GM19043 (cell line): ENCODE data around the gene AUNIP.

ENCODE experiments used
- ATAC-seq: cut with Tn5 transposase; IDR thresholded peaks from one replicate; pipeline ENCODE4 v1.9.1; 2021; ENCODE audit warnings: low read depth; ENCODE audit not compliant: unreplicated experiment

Gene AUNIP

DNA sequence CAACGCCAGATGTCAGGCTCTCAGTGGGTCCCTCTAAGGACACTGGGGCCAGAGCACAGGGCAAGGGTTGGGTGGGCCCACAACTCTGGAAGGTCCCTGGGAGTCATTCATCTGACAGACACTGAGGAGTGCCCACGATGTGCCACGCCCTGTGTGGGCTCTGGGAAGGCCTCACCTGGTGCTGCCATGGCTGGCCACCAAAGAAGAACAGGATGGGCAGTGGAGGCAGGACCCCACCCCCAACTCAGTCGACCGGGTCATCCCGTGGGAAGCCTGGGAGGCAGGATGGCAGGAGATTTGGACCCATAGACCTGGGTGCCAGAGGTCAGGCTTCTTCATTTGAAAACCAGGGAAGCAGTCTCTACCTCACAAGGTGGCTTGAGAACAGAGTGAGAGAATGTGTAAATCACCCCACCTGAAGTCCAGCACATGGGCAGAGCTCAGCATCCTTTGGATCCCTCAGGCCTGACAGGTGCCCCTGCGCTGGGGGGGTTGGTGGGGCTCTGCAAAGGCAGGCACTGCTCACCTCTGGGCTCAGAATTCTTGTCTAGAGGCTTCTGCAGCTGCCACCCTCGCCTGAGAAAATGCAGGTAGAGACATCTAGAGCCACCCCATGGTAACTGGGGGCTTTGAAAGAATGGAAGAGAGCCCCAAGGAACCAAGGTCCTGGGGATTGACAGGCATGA is 60.4 kb downstream of the AUNIP start:
- ATAC-seq = no peak

DNA sequence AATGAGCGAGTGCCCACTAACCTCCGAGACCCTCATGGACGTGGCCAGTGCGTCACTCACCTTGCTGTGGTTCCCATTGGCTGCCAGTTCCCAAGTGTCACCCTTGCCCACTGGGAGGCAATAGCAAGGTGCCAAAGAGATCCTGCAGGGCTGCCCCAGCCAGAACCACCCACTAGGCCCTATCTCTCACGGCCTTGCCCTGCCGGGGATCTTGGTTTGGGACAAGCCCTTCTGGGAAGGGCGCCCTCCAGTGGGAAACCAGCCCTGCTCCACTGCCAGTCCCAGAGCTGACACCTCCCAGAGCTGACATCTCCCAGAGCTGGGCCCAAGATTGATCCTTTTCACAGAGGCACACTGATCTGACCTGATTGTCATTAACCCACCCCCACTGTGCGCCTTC is 61.3 kb downstream of the AUNIP start:
- ATAC-seq = no peak

DNA sequence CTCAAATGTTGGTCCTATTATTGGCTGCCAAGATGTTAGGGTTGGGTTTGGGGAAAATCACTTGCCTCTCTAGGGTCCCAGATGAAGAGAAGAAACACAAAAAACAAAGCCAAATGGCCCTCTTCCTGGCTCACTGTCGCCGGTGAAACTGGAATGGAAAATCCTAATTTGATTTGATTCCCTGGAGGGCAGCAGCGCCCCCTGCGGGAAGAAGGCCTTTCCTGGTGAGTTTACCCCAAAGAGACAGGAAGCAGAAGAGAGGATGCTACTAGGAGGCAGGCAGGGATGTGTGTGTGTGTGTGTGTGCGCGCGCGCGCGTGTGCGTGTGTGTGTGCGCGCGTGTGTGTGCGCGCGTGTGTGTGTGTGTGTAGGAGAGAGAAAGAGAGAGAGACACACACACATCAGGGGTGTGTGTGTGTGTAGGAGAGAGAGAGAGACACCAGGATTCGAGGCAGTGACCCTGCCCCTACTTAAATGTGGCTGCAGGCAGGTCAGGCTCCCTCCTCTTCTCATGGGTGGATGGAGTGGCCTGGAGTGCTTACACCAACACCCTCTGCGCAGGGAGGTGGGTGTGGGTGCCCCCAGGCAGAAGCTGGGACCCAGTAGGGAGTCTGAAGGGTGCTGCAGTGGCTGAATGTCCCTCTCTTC is 62.3 kb downstream of the AUNIP start:
- ATAC-seq = no peak

DNA sequence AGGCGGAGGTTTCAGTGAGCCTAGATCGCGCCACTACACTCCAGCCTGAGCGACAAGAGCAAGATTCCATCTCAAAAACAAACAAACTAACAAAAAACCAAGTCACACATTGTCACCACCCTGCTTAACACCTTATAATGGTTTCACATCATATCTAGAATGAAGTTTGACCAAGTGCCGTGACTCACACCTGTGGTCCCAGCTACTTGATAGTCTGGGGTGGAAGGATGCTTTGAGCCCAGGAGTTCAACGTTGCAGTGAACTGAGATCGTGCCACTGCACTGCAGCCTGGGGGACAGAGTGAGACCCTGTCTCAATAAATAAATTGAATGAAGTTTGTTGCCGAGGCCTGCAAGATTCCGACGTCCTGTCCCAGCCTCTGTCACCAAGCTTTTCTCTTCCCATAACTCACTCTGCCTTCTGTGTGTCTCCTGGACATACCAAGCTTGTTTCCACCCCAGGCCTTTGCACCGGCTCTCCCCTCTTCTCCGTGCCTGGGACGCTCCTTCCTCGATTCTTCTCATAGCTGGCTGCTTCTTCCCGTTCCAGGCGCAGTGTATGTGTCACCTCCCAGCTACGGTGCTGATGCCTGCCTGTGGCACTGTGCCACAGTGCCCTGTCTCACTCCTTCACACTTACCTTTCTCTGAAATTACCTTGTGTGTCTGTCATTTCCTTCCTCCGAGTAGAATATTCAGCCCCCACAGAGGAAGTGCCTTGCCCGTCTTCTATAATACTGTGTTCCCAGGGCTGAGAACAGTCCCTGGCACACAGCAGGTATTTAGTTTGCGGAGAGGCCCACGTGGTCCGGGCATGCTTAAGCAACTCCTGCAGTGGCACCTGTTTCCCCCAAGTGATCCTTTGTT is 63.1 kb downstream of the AUNIP start:
- ATAC-seq = no peak

DNA sequence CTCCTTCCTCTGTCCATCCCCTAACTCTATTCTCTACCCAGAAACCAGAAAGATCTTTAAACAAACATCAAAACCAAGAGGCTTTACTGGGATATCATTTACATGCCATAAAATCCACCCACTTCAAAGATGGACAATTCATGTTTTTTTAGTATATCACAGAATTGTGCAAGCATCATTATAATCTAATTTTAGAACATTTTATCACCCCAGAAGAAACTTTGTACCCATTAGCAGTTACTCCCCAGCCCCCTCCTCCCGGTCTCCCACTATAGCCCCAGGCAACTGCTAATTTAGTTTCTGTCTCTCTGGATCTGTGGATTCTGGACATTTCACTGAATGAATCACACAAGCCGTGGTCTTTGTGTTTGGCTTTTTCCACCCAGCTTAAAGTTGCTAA is 64.0 kb downstream of the AUNIP start:
- ATAC-seq = no peak

GRCh38 chr1:25794325-25794724 is 64.9 kb downstream of the AUNIP start:
- ATAC-seq = no peak

- no peak for ATAC-seq
Observed at GRCh38 chr1:25793585-25794170, 65.6 kb downstream of the AUNIP start.

- no peak for ATAC-seq
Observed at GRCh38 chr1:25792115-25792514, 67.1 kb downstream of the AUNIP start.

GRCh38 chr1:25790472-25790871 is 68.8 kb downstream of the AUNIP start:
- ATAC-seq = no peak

- ATAC-seq = no peak
Observed at GRCh38 chr1:25787760-25788166, 71.5 kb downstream of the AUNIP start.

DNA sequence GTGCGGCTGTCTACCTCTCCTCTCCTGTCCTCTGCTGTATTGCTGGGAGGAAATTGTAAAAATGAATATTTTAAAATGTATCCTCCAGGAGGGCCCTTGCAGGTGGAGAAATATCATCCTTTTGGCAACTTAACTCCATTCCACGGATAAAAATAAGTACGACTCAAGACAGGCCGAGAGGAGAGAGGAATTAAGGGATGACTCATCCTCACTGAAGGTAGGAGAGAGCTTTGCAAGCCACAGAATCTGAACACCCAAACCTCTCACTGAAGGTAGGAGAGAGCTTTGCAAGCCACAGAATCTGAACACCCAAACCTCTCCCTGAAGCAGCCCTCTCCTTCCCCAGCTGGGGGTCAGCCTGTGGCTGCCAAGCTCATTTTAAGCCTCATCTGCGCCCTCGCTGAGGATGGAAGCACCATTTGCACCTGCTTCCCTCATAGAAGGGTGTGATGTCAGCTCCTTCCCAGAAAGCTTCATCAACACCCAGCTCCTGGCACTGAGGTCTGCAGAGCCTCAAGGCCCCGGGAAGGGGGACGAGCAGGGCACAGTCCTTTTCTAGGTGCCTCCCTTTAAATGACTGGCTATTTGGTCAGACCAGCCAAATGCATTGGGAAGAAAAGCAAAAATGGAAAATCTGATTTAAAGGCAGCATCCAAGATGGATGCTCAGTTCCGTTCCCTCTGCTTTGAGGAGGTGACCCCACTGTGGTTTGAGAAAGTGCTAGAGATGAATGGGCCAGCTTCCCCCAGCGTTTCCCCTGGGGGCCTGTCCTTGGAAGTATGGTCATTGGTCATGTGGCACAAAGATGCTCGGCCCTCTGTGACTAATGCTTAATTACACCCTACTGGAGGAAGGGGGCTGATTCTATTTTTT is 72.1 kb downstream of the AUNIP start:
- no peak for ATAC-seq

GRCh38 chr1:25785333-25786067 is 73.8 kb downstream of the AUNIP start:
- ATAC-seq = no peak

DNA sequence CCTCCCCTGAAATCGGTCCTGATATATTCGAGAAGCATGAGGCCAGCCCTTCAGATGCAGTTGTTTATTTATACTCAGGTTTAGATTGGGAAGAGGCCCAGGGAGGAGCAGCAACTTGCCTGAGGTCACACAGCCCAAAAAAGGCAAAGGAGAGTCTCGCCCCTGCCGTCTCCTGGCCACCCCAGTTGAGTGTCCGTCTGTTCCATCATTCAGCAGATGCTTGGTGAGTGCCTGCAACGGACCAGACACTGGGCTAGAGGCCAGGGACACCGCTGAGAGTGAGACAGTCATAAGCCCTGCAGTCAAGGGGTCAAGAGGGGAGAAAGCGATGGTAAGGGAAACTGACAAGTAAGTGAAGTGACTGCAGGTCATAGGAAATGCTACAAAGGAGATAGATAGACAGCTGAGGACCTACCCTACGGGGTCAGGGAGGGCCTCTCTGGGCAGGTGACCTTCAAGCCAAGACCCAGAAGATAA is 74.6 kb downstream of the AUNIP start:
- no peak for ATAC-seq
